ENCODE measurements around the gene SLC25A45. TPM values are rescaled to one million over a fixed set of nuclear protein-coding genes. Genes with fewer than 3 reads are reported as not detected.
A peak's percentile ranks its signal among the peaks of the same experiment; 100 is the strongest.

Gene SLC25A45
- total RNA-seq, 1 experiment from 2014 or later, result 2.9 TPM

GRCh38 chr11:65419460-65419771 lies 37.0 kb upstream of the SLC25A45 start:
- peaks cover 16% of the 10 kb centered on the region for H3K27me3 Mint-ChIP-seq (ENCODE audit: unreplicated experiment)
- TF ChIP-seq CTCF (IDR thresholded peaks at IDR 0.05; ENCODE audit: unreplicated experiment), result no peak
- intact Hi-C loops (cut with micrococcal nuclease; ENCODE audit: unreplicated experiment), result loop anchor here (5.0 kb wide), 1 partner anchor 37 kb away; the partner anchor contains the start of gene SLC25A45
- no peaks in the 10 kb centered on the region for H3K9me3 Mint-ChIP-seq (ENCODE audit: low read depth, unreplicated experiment)
- no peak for DNase-seq
- H3K4me3 Mint-ChIP-seq (ENCODE audit: low read depth, unreplicated experiment), result peak overlapping the region; percentile 72
- peak overlapping the region; percentile 99 for H3K27ac Mint-ChIP-seq (ENCODE audit: unreplicated experiment)
- peaks cover 79% of the 10 kb centered on the region for H3K36me3 Mint-ChIP-seq (ENCODE audit: insufficient read depth, unreplicated experiment)
- BruUV-seq (replicated peaks), result no TSS peak
- peaks cover 68% of the 10 kb centered on the region for H3K4me1 Mint-ChIP-seq (ENCODE audit: low read depth, unreplicated experiment)
- CTCF ChIA-PET, result interaction anchor here (1.0 to 3.8 kb wide), 6 partner anchors 40 to 89 kb away, joined by 4 to 31 read pairs (median 6); no protein-coding TSS in a partner anchor

GRCh38 chr11:65418681-65419459 lies 36.4 kb upstream of the SLC25A45 start:
- Mint-ChIP-seq H3K27ac (ENCODE audit: unreplicated experiment) (peak overlapping the region; percentile 99), H3K36me3 (ENCODE audit: insufficient read depth, unreplicated experiment) (peaks cover 75% of the 10 kb centered on the region), H3K4me3 (ENCODE audit: low read depth, unreplicated experiment) (peak overlapping the region; percentile 72), H3K4me1 (ENCODE audit: low read depth, unreplicated experiment) (peaks cover 68% of the 10 kb centered on the region), H3K27me3 (ENCODE audit: unreplicated experiment) (peaks cover 16% of the 10 kb centered on the region), H3K9me3 (ENCODE audit: low read depth, unreplicated experiment) (no peaks in the 10 kb centered on the region)
- no TSS peak for BruUV-seq (replicated peaks)
- intact Hi-C loops (cut with micrococcal nuclease; ENCODE audit: unreplicated experiment), result loop anchor here (5.0 kb wide), 1 partner anchor 37 kb away; the partner anchor contains the start of gene SLC25A45
- CTCF ChIA-PET, result interaction anchor here (0.5 to 3.8 kb wide), 12 partner anchors 31 to 90 kb away, joined by 3 to 31 read pairs (median 5); no protein-coding TSS in a partner anchor
- peak; percentile 96 for DNase-seq
- TF ChIP-seq CTCF (IDR thresholded peaks at IDR 0.05; ENCODE audit: unreplicated experiment), result no peak

- TF ChIP-seq CTCF (IDR thresholded peaks at IDR 0.05; ENCODE audit: unreplicated experiment), result no peak
- CTCF ChIA-PET, result interaction anchor here (0.8 to 3.8 kb wide), 6 partner anchors 31 to 91 kb away, joined by 3 to 31 read pairs (median 4); no protein-coding TSS in a partner anchor
- Mint-ChIP-seq H3K4me3 (ENCODE audit: low read depth, unreplicated experiment) (peak overlapping the region; percentile 72), H3K27ac (ENCODE audit: unreplicated experiment) (peak overlapping the region; percentile 99), H3K4me1 (ENCODE audit: low read depth, unreplicated experiment) (peaks cover 68% of the 10 kb centered on the region), H3K27me3 (ENCODE audit: unreplicated experiment) (peaks cover 14% of the 10 kb centered on the region), H3K9me3 (ENCODE audit: low read depth, unreplicated experiment) (no peaks in the 10 kb centered on the region), H3K36me3 (ENCODE audit: insufficient read depth, unreplicated experiment) (peaks cover 75% of the 10 kb centered on the region)
- intact Hi-C loops (cut with micrococcal nuclease; ENCODE audit: unreplicated experiment), result loop anchor here (5.0 kb wide), 1 partner anchor 36 kb away; the partner anchor contains the start of gene SLC25A45
- no TSS peak for BruUV-seq (replicated peaks)
- no peak for DNase-seq
Observed at GRCh38 chr11:65418431-65418680, 35.9 kb upstream of the SLC25A45 start.

DNA sequence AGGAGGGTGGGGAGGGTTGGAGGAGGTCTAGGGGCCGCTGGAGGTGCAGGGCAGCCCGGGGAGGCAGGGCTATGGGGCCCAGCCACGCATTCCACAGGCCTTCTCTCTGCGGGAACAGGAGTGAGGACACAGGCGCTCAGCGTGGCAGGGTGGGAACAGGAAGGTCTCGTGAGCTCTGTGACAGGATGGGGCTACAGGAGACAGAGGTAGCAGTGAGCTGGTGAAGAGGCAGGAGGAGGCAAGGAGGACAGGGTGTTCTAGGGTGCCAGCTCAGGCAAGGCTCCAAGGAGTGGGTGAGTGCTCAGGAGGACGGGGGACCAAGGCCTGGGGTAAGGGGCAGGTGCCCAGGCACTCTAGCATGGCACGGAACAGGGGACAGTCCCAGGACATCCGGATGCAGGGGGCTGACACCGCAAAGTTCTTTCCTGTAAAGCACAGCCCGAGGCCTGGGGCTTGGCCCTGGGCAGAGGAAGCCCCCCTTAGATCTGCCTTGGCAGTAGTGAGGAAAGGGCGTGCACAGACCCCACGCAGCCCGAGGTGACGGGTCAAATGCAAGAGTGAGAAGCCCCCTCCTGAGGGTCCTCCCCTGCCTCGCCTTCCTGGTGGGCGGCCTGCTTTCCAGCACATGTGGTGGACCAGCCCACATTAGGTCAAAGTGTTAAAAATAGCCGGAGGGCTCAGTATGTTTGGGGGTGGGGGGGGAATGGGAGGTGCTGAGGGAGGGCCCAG lies 35.4 kb upstream of the SLC25A45 start:
- CTCF ChIA-PET, result interaction anchor here (0.7 to 3.8 kb wide), 7 partner anchors 30 to 91 kb away, joined by 3 to 31 read pairs (median 3); no protein-coding TSS in a partner anchor
- intact Hi-C loops (cut with micrococcal nuclease; ENCODE audit: unreplicated experiment), result loop anchor here (2.0 to 5.0 kb wide), 2 partner anchors 36 to 51 kb away; partner anchors contain the start of gene SLC25A45

More for the DNA sequence above, 35.4 kb upstream of the SLC25A45 start:
- peaks cover 65% of the 10 kb centered on the region for H3K4me1 Mint-ChIP-seq (ENCODE audit: low read depth, unreplicated experiment)
- DNase-seq, result no peak
- peak overlapping the region; percentile 72 for H3K4me3 Mint-ChIP-seq (ENCODE audit: low read depth, unreplicated experiment)
- H3K27ac Mint-ChIP-seq (ENCODE audit: unreplicated experiment), result peak overlapping the region; percentile 99
- peaks cover 9% of the 10 kb centered on the region for H3K27me3 Mint-ChIP-seq (ENCODE audit: unreplicated experiment)
- H3K36me3 Mint-ChIP-seq (ENCODE audit: insufficient read depth, unreplicated experiment), result peaks cover 75% of the 10 kb centered on the region
- no TSS peak for BruUV-seq (replicated peaks)
- no peaks in the 10 kb centered on the region for H3K9me3 Mint-ChIP-seq (ENCODE audit: low read depth, unreplicated experiment)
- TF ChIP-seq CTCF (IDR thresholded peaks at IDR 0.05; ENCODE audit: unreplicated experiment), result no peak
